HCT116 (cell line): ENCODE data around the gene VWF. TPM values are rescaled to one million over a fixed set of nuclear protein-coding genes. Genes with fewer than 3 reads are reported as not detected.

Source experiments
- ATAC-seq: fragments of 200-7000 bp; cut with Tn5 transposase; 2 replicates; pipeline ENCODE4 v1.9.1; 2020; ENCODE audit warnings: mild to moderate bottlenecking, moderate library complexity
- BruUV-seq: library from RNA; stranded (reverse); fragments of 400-500 nt; replicated peaks from 2 replicates; lab custom pipeline; 2021; lab: Mats Ljungman, UMichigan
- CTCF ChIA-PET: fragments of 300-600 bp; sonication (Branson Sonifier 250); formaldehyde crosslinking; loops from one replicate; lab custom pipeline; 2021; ENCODE audit warnings: antibody characterized with exemption; lab: Charles Lee
- POLR2A ChIA-PET: fragments of 300-600, 350-600 bp; sonication (Branson Sonifier 250); formaldehyde crosslinking; loops from one replicate; lab custom pipeline; 2021; ENCODE audit warnings: antibody characterized with exemption; lab: Charles Lee
- RAD21 ChIA-PET, 2 experiments: fragments of 300-600 bp; sonication (Branson Sonifier 250); formaldehyde crosslinking; loops; one replicate each; lab custom pipeline; 2023; ENCODE audit warnings: low total read pairs in 2 of 2; ENCODE audit not compliant: uncharacterized antibody in 2 of 2, unreplicated experiment in 2 of 2, low non-redundant PET in 1 of 2; lab: Charles Lee
- DNase-seq: peaks from one replicate; pipeline ENCODE4 v3.0.0-alpha.2; 2010; ENCODE audit warnings: low read depth, low spot score
- H2AFZ ChIP-seq: fragments of 200-600 bp; shearing (Covaris generic), sonication (generic); 2 replicates; pipeline ENCODE4 v1.6.1; 2017; ENCODE audit warnings: low read depth, mixed run types, mixed read lengths, antibody characterized with exemption, low read length; ENCODE audit not compliant: poor library complexity, severe bottlenecking
- H3K27ac ChIP-seq: 2 replicates; pipeline ENCODE4 v1.5.1; 2012; ENCODE audit warnings: low read depth, low read length
- H3K27me3 ChIP-seq: fragments of 200-600 bp; sonication (generic); 2 replicates; pipeline ENCODE4 v1.6.1; 2016; ENCODE audit warnings: mixed run types, low read length, mixed read lengths; ENCODE audit not compliant: insufficient read depth
- H3K36me3 ChIP-seq, 2 experiments: fragments of 200-500 bp in 1 of 2; fragments of 200-600 bp in 1 of 2; sonication (Bioruptor generic) in 1 of 2; sonication (generic) in 1 of 2; 2 replicates each; pipeline versions ENCODE4 v1.5.1 to v1.6.1; 2014 to 2016; ENCODE audit warnings: low read length in 2 of 2, inconsistent platforms in 1 of 2, mixed read lengths in 1 of 2, mixed run types in 1 of 2; ENCODE audit not compliant: insufficient read depth in 2 of 2, control insufficient read depth in 1 of 2
- H3K4me1 ChIP-seq, 2 experiments: fragments of 200-600 bp in 1 of 2; sonication (generic) in 1 of 2; 2 replicates each; pipeline versions ENCODE4 v1.5.1 to v1.6.1; 2012 to 2017; ENCODE audit warnings: low read length in 2 of 2, inconsistent platforms in 1 of 2, mild to moderate bottlenecking in 1 of 2, mixed read lengths in 1 of 2, mixed run types in 1 of 2, moderate library complexity in 1 of 2; ENCODE audit not compliant: insufficient read depth in 2 of 2, control insufficient read depth in 1 of 2
- H3K4me2 ChIP-seq: fragments of 200-600 bp; sonication (generic); 2 replicates; pipeline ENCODE4 v1.6.1; 2017; ENCODE audit warnings: mixed run types, low read length, mixed read lengths
- H3K4me3 ChIP-seq, 2 experiments: fragments of 200-600 bp in 1 of 2; sonication (generic) in 1 of 2; replicated peaks in 1 of 2; 2 replicates each; pipeline ENCODE4 v1.5.1; 2011 to 2016; ENCODE audit warnings: low read length in 2 of 2, control low read depth in 1 of 2, low read depth in 1 of 2, mild to moderate bottlenecking in 1 of 2, mixed read lengths in 1 of 2, mixed run types in 1 of 2
- H3K79me2 ChIP-seq: fragments of 200-600 bp; sonication (generic); 2 replicates; pipeline ENCODE4 v1.6.1; 2017; ENCODE audit warnings: mild to moderate bottlenecking, mixed run types, low read length, moderate library complexity, mixed read lengths; ENCODE audit not compliant: insufficient read depth
- H3K9ac ChIP-seq: fragments of 200-600 bp; sonication (generic); 2 replicates; pipeline ENCODE4 v1.6.1; 2016; ENCODE audit warnings: low read length, mixed read lengths
- H3K9me2 ChIP-seq: fragments of 200-600 bp; sonication (generic), shearing (Covaris generic); 2 replicates; pipeline ENCODE4 v1.6.1; 2017; ENCODE audit warnings: mixed run types, mild to moderate bottlenecking, moderate library complexity; ENCODE audit not compliant: insufficient read depth
- H3K9me3 ChIP-seq, 2 experiments: fragments of 200-500 bp in 1 of 2; fragments of 200-600 bp in 1 of 2; sonication (Bioruptor generic) in 1 of 2; sonication (generic) in 1 of 2; 2 replicates each; pipeline ENCODE4 v1.6.1; 2014 to 2017; ENCODE audit warnings: low read length in 2 of 2, mixed read lengths in 2 of 2, inconsistent platforms in 1 of 2, low read depth in 1 of 2, mild to moderate bottlenecking in 1 of 2, mixed run types in 1 of 2, moderate library complexity in 1 of 2; ENCODE audit not compliant: control insufficient read depth in 1 of 2, insufficient read depth in 1 of 2
- H4K20me1 ChIP-seq: fragments of 200-600 bp; sonication (generic), shearing (Covaris generic); 2 replicates; pipeline ENCODE4 v1.6.1; 2017; ENCODE audit warnings: mixed run types, mild to moderate bottlenecking, moderate library complexity; ENCODE audit not compliant: insufficient read depth
- CBX3 ChIP-seq: IDR thresholded peaks from 2 replicates; pipeline ENCODE4 v1.6.1; 2012; ENCODE audit warnings: low read depth
- ELF1 ChIP-seq: IDR thresholded peaks from 2 replicates; pipeline ENCODE4 v1.6.1; 2012; ENCODE audit warnings: low read depth, borderline replicate concordance
- EZH2 ChIP-seq: fragments of 200-600 bp; sonication (generic); IDR thresholded peaks from 2 replicates; pipeline ENCODE4 v1.6.1; 2017; ENCODE audit warnings: antibody characterized with exemption, mixed run types
- EZH2phosphoT487 ChIP-seq: fragments of 200-600 bp; IDR thresholded peaks from 2 replicates; pipeline ENCODE4 v1.6.1; 2018; ENCODE audit warnings: antibody characterized with exemption, borderline replicate concordance
- FOSL1 ChIP-seq: IDR thresholded peaks from 2 replicates; pipeline ENCODE4 v1.6.1; 2012; ENCODE audit warnings: low read depth
- JUND ChIP-seq: IDR thresholded peaks from 2 replicates; pipeline ENCODE4 v1.6.1; 2012
- POLR2A ChIP-seq: IDR thresholded peaks from 2 replicates; pipeline ENCODE4 v1.7.0; 2011; ENCODE audit warnings: borderline replicate concordance; ENCODE audit not compliant: insufficient read depth, insufficient read length; ENCODE audit errors: extremely low read depth
- RAD21 ChIP-seq: IDR thresholded peaks from 2 replicates; pipeline ENCODE4 v1.6.1; 2012; ENCODE audit warnings: low read depth, mild to moderate bottlenecking
- SP1 ChIP-seq: IDR thresholded peaks from 2 replicates; pipeline ENCODE4 v1.6.1; 2012; ENCODE audit warnings: low read depth
- TCF7L2 ChIP-seq: IDR thresholded peaks from 2 replicates; pipeline ENCODE4 v1.7.0; 2011; ENCODE audit warnings: borderline replicate concordance, inconsistent platforms; ENCODE audit not compliant: insufficient read depth, insufficient read length; ENCODE audit errors: extremely low read depth
- YY1 ChIP-seq: IDR thresholded peaks from 2 replicates; pipeline ENCODE4 v1.6.1; 2011; ENCODE audit warnings: low read length, low read depth, moderate library complexity, mild to moderate bottlenecking; ENCODE audit not compliant: insufficient replicate concordance; ENCODE audit errors: extremely low read depth
- intact Hi-C: fragments of 100-400 bp; cut with micrococcal nuclease; formaldehyde crosslinking; loops from 2 replicates; pipeline ENCODE4 v1.10.0; 2022
- total RNA-seq: library from RNA; stranded (reverse); gene quantifications from one replicate; pipeline ENCODE4 v1.2.1, GENCODE V29; 2021; ENCODE audit not compliant: unreplicated experiment
- TF ChIP-seq, protein P1 (sequence below), 3 experiments: fragments of 200-600 bp in 1 of 3; sonication (generic) in 1 of 3; IDR thresholded peaks in 2 of 3; conservative IDR thresholded peaks in 1 of 3; 2 replicates each; pipeline ENCODE4 v1.5.1; 2012 to 2017; ENCODE audit warnings: low read depth in 2 of 3, low read length in 2 of 3, antibody characterized with exemption in 1 of 3, borderline replicate concordance in 1 of 3, control low read depth in 1 of 3, mild to moderate bottlenecking in 1 of 3, mixed read lengths in 1 of 3, mixed run types in 1 of 3, moderate library complexity in 1 of 3; ENCODE audit not compliant: insufficient read depth in 1 of 3
- TF ChIP-seq, protein P2 (sequence below): IDR thresholded peaks from 2 replicates; pipeline ENCODE4 v1.6.1; 2011; ENCODE audit warnings: mild to moderate bottlenecking, low read length, moderate library complexity; ENCODE audit not compliant: insufficient replicate concordance; ENCODE audit errors: extremely low read depth
- TF ChIP-seq, protein P3 (sequence below): IDR thresholded peaks from 2 replicates; pipeline ENCODE4 v1.6.1; 2012
- TF ChIP-seq, protein P4 (sequence below): IDR thresholded peaks from 2 replicates; pipeline ENCODE4 v1.6.1; 2012

Gene VWF
- total RNA-seq, 1 experiment from 2014 or later, result 0.57 TPM

DNA sequence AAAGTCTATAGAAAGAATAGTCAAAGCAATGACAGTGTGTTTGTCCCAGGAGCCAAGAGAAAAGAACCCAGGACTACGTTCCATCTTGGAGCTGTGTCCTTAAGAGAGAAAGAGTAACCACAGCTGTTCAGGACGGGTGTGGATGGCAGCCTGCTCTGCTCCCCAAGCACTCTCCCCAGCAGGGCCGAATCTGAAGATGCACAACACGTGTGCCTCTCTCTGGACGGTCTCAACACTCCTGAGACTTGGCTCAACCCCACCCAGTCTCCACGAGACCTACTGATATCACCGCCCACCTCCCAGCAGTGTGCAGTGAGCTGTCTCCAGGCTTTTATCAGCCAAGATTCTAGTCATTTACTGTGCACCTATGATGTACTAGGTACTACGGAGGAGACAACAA, 152.1 kb downstream of the VWF start:
- no peak overlapping the region for H3K9ac ChIP-seq
- no peaks in the 10 kb centered on the region for H3K4me1 ChIP-seq
- DNase-seq (no peak), ATAC-seq (no peak)
- H3K4me3 ChIP-seq, result no peak overlapping the region
- TF ChIP-seq TCF7L2, result no peak
- TF ChIP-seq ELF1, result no peak
- TF ChIP-seq EZH2phosphoT487, result no peak
- no peak for TF ChIP-seq YY1
- TF ChIP-seq, protein P1, sequence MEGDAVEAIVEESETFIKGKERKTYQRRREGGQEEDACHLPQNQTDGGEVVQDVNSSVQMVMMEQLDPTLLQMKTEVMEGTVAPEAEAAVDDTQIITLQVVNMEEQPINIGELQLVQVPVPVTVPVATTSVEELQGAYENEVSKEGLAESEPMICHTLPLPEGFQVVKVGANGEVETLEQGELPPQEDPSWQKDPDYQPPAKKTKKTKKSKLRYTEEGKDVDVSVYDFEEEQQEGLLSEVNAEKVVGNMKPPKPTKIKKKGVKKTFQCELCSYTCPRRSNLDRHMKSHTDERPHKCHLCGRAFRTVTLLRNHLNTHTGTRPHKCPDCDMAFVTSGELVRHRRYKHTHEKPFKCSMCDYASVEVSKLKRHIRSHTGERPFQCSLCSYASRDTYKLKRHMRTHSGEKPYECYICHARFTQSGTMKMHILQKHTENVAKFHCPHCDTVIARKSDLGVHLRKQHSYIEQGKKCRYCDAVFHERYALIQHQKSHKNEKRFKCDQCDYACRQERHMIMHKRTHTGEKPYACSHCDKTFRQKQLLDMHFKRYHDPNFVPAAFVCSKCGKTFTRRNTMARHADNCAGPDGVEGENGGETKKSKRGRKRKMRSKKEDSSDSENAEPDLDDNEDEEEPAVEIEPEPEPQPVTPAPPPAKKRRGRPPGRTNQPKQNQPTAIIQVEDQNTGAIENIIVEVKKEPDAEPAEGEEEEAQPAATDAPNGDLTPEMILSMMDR (IDR thresholded peaks at IDR 0.05 in 2 of 3, conservative IDR thresholded peaks at IDR 0.05 in 1 of 3; ENCODE audit: borderline replicate concordance in 1 of 3, insufficient read depth in 1 of 3, low read depth in 2 of 3, low read length in 2 of 3), result no peak
- TF ChIP-seq RAD21, result no peak
- TF ChIP-seq FOSL1, result no peak
- TF ChIP-seq, protein P2, sequence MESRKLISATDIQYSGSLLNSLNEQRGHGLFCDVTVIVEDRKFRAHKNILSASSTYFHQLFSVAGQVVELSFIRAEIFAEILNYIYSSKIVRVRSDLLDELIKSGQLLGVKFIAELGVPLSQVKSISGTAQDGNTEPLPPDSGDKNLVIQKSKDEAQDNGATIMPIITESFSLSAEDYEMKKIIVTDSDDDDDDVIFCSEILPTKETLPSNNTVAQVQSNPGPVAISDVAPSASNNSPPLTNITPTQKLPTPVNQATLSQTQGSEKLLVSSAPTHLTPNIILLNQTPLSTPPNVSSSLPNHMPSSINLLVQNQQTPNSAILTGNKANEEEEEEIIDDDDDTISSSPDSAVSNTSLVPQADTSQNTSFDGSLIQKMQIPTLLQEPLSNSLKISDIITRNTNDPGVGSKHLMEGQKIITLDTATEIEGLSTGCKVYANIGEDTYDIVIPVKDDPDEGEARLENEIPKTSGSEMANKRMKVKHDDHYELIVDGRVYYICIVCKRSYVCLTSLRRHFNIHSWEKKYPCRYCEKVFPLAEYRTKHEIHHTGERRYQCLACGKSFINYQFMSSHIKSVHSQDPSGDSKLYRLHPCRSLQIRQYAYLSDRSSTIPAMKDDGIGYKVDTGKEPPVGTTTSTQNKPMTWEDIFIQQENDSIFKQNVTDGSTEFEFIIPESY, result no peak
- TF ChIP-seq JUND, result no peak
- TF ChIP-seq SP1, result no peak
- TF ChIP-seq, protein P3, sequence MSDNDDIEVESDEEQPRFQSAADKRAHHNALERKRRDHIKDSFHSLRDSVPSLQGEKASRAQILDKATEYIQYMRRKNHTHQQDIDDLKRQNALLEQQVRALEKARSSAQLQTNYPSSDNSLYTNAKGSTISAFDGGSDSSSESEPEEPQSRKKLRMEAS, result no peak
- TF ChIP-seq POLR2A, result no peak
- no peak for TF ChIP-seq CBX3
- TF ChIP-seq EZH2, result no peak
- TF ChIP-seq, protein P4, sequence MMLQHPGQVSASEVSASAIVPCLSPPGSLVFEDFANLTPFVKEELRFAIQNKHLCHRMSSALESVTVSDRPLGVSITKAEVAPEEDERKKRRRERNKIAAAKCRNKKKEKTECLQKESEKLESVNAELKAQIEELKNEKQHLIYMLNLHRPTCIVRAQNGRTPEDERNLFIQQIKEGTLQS, result no peak
- no TSS peak for BruUV-seq
- H4K20me1 ChIP-seq, result no peaks in the 10 kb centered on the region
- no peaks in the 10 kb centered on the region for H3K9me3 ChIP-seq
- no peaks in the 10 kb centered on the region for H3K36me3 ChIP-seq
- POLR2A ChIA-PET, result no interaction called here
- no peaks in the 10 kb centered on the region for H3K9me2 ChIP-seq
- CTCF ChIA-PET, result no interaction called here
- H3K4me2 ChIP-seq, result no peak overlapping the region
- H2AFZ ChIP-seq, result no peak overlapping the region
- RAD21 ChIA-PET, result no interaction called here
- H3K79me2 ChIP-seq, result no peaks in the 10 kb centered on the region
- no peak overlapping the region for H3K27ac ChIP-seq
- peaks cover 14% of the 10 kb centered on the region; the same call in 1 of the 2 replicates for H3K27me3 ChIP-seq
- intact Hi-C loops, result no loop called here
